ENCODE results near the gene SIPA1L3.
A peak's percentile ranks its signal among the peaks of the same experiment; 100 is the strongest.

SIPA1L3 gene

GRCh38 chr19:38114651-38115050 lies 207.6 kb downstream of the SIPA1L3 start:
- no peak for DNase-seq (ENCODE audit: low read depth)

- no peak for DNase-seq (ENCODE audit: low read depth)
Measured at GRCh38 chr19:38115271-38115802, 208.3 kb downstream of the SIPA1L3 start.

DNA sequence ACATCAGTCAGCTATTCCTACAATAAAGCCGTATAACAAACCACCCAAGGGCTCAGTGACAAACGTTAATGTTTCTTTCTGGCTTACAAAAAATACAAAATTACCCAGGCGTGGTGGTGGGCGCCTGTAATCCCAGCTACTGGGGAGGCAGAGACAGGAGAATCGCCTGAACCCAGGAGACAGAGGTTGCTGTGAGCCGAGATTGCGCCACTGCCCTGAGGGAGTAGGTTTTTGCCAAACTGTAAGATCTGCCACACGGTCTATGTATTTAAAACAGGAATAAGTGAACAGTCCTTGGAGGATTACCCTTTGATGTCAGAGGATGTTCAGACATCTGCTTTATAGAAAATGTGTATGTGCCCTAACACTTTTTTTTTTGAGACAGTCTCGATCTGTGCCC lies 211.2 kb downstream of the SIPA1L3 start:
- DNase-seq (ENCODE audit: low read depth) = no peak

GRCh38 chr19:38120471-38121025 lies 213.5 kb downstream of the SIPA1L3 start:
- no peak for DNase-seq (ENCODE audit: low read depth)

DNA sequence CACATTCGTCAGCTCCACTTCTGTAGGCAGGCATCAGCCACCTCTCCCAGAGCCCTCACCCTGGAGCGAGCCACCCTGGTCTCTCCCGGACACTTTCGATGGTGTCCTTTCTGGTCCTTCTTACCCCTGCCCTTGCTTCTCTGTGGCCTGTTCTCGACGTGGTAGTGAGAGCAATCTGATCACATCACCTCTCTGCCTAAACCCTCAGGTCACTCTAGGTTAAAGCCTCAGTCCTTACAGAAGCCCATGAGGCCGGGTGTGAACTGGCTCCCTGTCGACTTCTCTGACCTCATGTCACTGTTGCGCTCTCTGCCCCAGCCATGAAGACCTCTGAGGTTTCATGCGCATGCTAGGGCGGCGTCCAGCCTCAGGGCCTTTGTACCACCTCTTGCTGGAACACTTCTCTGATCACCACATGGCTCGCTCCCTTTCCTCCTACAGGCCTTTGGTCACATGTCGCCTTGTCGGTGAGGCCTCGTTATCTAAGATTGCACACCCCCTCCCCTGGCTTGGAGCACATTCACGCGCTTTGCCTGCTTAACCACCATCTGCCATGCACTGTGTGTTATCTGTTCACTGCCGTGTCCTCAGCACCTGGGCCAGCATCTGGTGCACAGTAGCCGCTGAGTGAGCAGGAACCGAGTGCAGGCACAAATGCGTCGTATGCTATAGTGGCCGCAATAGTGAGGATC lies 215.5 kb downstream of the SIPA1L3 start:
- no peak for DNase-seq (ENCODE audit: low read depth)

DNA sequence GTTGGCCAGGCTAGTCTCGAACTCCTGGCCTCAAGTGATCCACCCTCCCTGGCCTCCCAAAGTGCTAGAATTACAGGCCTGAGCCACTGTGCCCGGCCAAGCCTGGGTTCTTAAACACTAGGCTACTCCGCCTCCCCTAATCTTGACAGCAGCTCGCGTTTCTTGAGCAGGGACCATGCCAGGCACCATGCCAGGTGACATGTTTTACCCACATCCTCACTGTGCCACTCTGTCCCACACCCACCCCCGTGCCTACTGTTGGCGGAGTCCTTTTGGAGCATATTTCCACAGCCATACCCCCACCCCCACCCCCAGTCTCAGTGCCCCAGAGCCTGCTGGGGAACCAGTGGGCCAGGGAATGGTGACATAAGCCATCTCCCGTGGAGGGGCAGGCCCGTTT lies 218.2 kb downstream of the SIPA1L3 start:
- DNase-seq (ENCODE audit: low read depth) = no peak

DNA sequence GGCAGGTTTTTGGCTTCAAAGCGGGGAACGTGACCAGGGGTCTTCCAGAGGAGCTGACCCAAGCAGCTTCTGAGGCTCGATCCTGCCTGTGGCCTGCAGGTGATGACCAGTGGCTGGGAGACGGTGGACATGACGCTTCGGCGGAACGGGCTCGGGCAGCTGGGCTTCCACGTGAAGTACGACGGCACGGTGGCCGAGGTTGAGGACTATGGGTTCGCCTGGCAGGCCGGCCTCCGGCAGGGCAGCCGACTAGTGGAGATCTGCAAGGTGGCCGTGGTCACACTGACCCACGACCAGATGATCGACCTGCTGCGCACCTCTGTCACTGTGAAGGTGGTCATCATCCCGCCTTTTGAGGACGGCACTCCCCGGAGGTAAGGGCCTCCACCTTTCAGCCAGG lies 223.4 kb downstream of the SIPA1L3 start:
- DNase-seq (ENCODE audit: low read depth) = no peak

DNA sequence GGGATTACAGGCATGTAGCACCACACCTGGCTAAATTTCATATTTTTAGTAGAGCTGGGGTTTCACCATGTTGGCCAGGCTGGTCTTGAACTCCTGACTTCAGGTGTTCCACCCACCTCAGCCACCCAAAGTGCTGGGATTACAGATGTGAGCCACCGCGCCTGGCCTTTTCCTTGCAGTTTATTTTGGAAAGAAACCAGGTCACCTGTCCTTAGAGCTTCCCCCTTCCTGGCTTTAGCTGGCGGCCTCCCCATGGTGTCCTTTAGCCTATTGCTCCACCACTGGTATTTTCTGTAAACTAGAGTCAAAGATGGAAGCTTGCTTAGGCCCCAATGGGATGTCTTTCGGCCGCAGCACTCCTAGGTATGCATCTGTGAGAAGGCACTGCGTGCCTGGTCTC lies 225.8 kb downstream of the SIPA1L3 start:
- no peak for DNase-seq (ENCODE audit: low read depth)

GRCh38 chr19:38133319-38133718 lies 226.3 kb downstream of the SIPA1L3 start:
- no peak for DNase-seq (ENCODE audit: low read depth)

GRCh38 chr19:38134540-38135149 lies 227.6 kb downstream of the SIPA1L3 start:
- DNase-seq (ENCODE audit: low read depth) = no peak

DNA sequence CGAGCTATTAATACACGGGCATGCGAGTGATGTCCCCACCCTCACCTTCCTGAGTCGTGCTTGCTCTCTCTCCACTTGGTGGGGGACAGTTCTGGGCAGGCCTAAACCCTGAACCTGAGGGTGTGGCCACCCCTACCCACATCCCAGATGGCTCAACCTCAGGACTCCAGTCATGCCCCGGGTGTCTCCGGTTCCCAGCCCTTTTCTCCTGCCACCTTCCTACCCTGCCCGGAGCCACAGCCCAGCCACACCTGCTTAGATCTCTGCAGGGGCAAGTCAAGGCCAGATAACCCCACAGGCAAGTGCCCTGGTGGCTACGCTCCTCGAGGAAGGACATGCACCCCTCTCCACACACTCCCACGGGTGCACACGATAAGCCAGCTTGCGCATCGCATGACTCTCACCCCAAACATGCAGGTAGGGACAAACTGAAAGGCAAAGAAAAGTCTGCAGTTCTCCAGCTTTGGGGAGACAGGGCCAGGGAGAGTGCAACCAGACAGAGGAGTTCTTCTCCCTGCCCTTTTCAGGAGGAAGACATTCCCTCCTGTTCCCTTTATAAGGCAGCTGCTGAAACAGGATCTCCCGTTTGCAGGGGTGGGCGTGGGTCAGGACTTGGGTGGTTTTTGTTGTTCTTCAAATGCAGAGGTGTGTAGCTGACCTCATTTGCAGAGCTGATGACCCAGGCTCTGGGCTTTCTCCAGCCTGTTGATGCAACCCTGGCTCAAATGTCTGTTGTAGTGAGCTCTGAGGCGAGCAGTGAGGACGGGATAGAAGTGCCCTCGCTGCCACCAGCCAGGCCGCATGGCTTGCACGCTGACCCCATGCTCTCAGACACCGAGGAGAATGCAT lies 228.4 kb downstream of the SIPA1L3 start:
- no peak for DNase-seq (ENCODE audit: low read depth)

GRCh38 chr19:38139122-38139521 lies 232.1 kb downstream of the SIPA1L3 start:
- DNase-seq (ENCODE audit: low read depth) = no peak

- no peak for DNase-seq (ENCODE audit: low read depth)
Measured at GRCh38 chr19:38141108-38141507, 234.1 kb downstream of the SIPA1L3 start.

DNA sequence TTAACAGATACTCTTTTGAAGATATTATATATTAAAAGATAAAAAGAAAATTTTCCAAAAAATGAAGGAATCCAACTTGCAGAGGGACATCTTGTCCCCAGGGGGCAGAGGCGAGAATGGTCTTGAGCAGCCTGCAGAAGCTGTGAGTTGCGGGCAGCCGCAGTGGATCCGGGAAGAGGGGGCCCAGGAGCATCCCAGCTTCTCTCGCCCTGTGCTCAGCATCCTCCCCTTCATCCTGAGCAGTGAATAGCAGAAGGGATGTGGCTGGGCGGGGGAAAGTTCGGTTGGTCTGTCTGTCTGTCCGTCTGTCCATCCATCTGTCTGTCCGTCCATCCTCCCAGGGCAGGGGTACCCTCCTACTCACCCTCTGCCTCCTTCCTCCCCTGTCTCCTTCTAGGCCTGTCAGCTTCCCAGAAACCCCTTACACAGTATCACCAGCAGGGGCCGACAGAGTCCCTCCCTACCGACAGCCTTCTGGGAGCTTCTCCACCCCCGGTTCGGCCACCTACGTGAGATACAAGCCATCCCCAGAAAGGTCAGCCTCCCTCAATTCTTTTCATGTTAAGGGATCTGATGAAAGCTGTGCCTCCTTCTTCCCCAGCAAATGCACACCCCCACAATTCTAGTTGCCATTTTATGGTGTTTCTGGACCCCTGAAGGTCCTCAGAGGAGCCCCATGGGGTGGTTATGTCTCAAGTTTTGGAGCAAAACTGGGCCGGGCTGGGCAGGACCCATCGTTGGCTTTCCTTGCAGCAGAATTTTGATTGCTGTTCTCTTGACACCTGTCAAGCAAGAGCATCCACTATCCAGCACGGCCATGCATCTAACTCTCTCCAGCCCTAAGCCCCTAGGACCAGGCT lies 235.4 kb downstream of the SIPA1L3 start:
- peak; percentile 30 for DNase-seq (ENCODE audit: low read depth)

- no peak for DNase-seq (ENCODE audit: low read depth)
Measured at GRCh38 chr19:38143847-38144246, 236.8 kb downstream of the SIPA1L3 start.

- no peak for DNase-seq (ENCODE audit: low read depth)
Measured at GRCh38 chr19:38144667-38145066, 237.7 kb downstream of the SIPA1L3 start.

DNA sequence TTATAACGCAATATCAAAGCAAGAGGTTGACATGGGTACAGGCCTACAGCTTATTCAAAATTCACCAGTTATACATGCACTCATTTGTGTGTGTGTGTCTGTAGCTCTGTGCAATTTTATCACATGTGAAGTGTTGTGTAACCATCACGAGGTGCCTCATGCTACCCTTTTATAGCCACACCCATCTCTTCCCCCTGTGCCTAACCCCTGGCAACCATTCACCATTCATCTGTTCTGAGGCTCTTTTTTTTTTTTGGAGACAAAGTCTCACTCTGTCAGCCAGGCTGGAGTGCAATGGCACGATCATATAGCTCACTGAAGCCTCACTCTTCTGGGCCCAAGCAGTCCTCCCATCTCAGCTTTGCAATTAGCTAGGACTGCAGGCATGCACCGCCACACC lies 238.6 kb downstream of the SIPA1L3 start:
- no peak for DNase-seq (ENCODE audit: low read depth)

- DNase-seq (ENCODE audit: low read depth) = no peak
Measured at GRCh38 chr19:38148337-38148736, 241.3 kb downstream of the SIPA1L3 start.

DNA sequence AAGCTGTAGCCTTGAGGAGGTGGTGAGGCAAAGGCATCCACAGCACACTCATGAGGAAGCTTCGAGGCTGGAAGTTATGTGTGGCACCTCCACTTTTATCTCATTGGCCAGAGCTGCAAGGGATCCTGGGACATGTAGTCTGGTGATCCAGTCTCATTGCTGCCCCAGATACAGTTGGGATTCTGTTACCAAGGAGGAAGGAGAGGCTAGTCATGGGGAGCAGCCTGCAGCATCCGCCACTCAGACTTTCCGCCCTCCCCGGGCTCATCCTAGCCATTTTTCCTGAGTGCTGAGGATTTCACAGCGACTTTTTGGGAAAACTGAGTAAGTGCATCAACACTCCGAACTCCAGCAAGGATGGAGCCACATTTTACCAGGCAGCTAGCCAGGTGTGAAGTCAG lies 242.7 kb downstream of the SIPA1L3 start:
- DNase-seq (ENCODE audit: low read depth) = no peak

GRCh38 chr19:38151242-38151641 lies 244.2 kb downstream of the SIPA1L3 start:
- no peak for DNase-seq (ENCODE audit: low read depth)
